ENCODE results near the gene TMEM131. TPM values are rescaled to one million over a fixed set of nuclear protein-coding genes. Genes with fewer than 3 reads are reported as not detected.

The TMEM131 gene
- total and polyA plus RNA-seq, 10 of the 15 experiments (the other 5 are each of a cell fraction or from before 2014, with no cell fraction given) = 6.0 to 48.2 (median 23.2) TPM

GRCh38 chr2:97730245-97730644 is 265.5 kb downstream of the TMEM131 start:
- intact Hi-C loops (cut with micrococcal nuclease; ENCODE audit: unreplicated experiment) = no loop called here
- no peaks in the 10 kb centered on the region for H3K36me3 ChIP-seq (ENCODE audit: control insufficient read depth in 2 of 2, insufficient read depth in 2 of 2, low read length in 1 of 2)
- POLR2A ChIA-PET = interaction anchor here (0.6 kb wide), 1 partner anchor 351 kb away, joined by 5 read pairs; no protein-coding TSS in a partner anchor
- SMC1A ChIA-PET (ENCODE audit: uncharacterized antibody, unreplicated experiment) = interaction anchor here (0.7 to 1.5 kb wide), 2 partner anchors 12 to 31 kb away, joined by 3 to 5 read pairs; no protein-coding TSS in a partner anchor
- H3K4me2 ChIP-seq (ENCODE audit: control insufficient read depth, insufficient read depth) = no peak overlapping the region
- RAD21 ChIA-PET (ENCODE audit: unreplicated experiment) = no interaction called here
- no peak overlapping the region for H2AFZ ChIP-seq (ENCODE audit: control insufficient read depth, low read depth, low read length)
- no TSS peak for BruUV-seq (replicated peaks)
- H3K79me2 ChIP-seq (ENCODE audit: control insufficient read depth, insufficient read depth, low read length) = no peaks in the 10 kb centered on the region
- WGBS (ENCODE audit: insufficient coverage, insufficient replicate concordance, low lambda C conversion rate, missing lambda C conversion rate) = 44% methylated on average over 1 of the region's 1 CpG
- H3K4me1 ChIP-seq (ENCODE audit: control insufficient read depth, insufficient read depth, low read length) = no peaks in the 10 kb centered on the region
- H4K20me1 ChIP-seq (ENCODE audit: control insufficient read depth, insufficient read depth) = no peaks in the 10 kb centered on the region
- H3K4me3 ChIP-seq = no peak overlapping the region
- peaks cover 2% of the 10 kb centered on the region; the same call in 1 of the 3 replicates for H3K9me3 ChIP-seq (replicated peaks; ENCODE audit: control insufficient read depth, insufficient read depth, low read length)
- CTCF ChIA-PET = interaction anchor here (0.7 to 2.1 kb wide), 5 partner anchors 10 to 19 kb away, joined by 3 to 8 read pairs (median 3); no protein-coding TSS in a partner anchor
- H3K27ac ChIP-seq (ENCODE audit: control insufficient read depth, insufficient read depth) = no peak overlapping the region
- no peak overlapping the region for H3K9ac ChIP-seq (ENCODE audit: control insufficient read depth, insufficient read depth, low read length)
- TF ChIP-seq ZBED1 (IDR thresholded peaks at IDR 0.05; ENCODE audit: borderline replicate concordance) (no peak), ZNF217 (IDR thresholded peaks at IDR 0.05) (no peak), NR2F1 (conservative IDR thresholded peaks at IDR 0.05) (no peak), KAT2A (conservative IDR thresholded peaks at IDR 0.05; ENCODE audit: control insufficient read depth, low read depth, low read length) (no peak), IRF3 (IDR thresholded peaks at IDR 0.05) (no peak)
- DNase-seq (ENCODE audit: low read depth, low spot score) (no peak), FAIRE-seq (no peak), ATAC-seq (no peak)
- no peaks in the 10 kb centered on the region for H3K27me3 ChIP-seq (replicated peaks in 1 of 2; ENCODE audit: control insufficient read depth in 2 of 2, insufficient read depth in 2 of 2, low read length in 1 of 2)
- in situ Hi-C loops (cut with MboI) = loop anchor here (10.0 kb wide), 2 partner anchors 655 to 1665 kb away; no protein-coding TSS in a partner anchor

- FAIRE-seq (no peak), ATAC-seq (no peak), DNase-seq (ENCODE audit: low read depth, low spot score) (no peak)
- peaks cover 2% of the 10 kb centered on the region; the same call in 1 of the 3 replicates for H3K9me3 ChIP-seq (replicated peaks; ENCODE audit: control insufficient read depth, insufficient read depth, low read length)
- ChIA-PET POLR2A (no interaction called here), CTCF (interaction anchor here (2.9 kb wide), 1 partner anchor 12 kb away, joined by 8 read pairs; no protein-coding TSS in a partner anchor), SMC1A (ENCODE audit: uncharacterized antibody, unreplicated experiment) (interaction anchor here (0.6 to 1.5 kb wide), 2 partner anchors 18 to 208 kb away, joined by 3 read pairs; no protein-coding TSS in a partner anchor), RAD21 (ENCODE audit: unreplicated experiment) (no interaction called here)
- H3K27me3 ChIP-seq (replicated peaks in 1 of 2; ENCODE audit: control insufficient read depth in 2 of 2, insufficient read depth in 2 of 2, low read length in 1 of 2) = no peaks in the 10 kb centered on the region
- intact Hi-C loops (cut with micrococcal nuclease; ENCODE audit: unreplicated experiment) (no loop called here), in situ Hi-C loops (cut with MboI) (no loop called here)
- H2AFZ ChIP-seq (ENCODE audit: control insufficient read depth, low read depth, low read length) = no peak overlapping the region
- BruUV-seq (replicated peaks) = no TSS peak
- H3K27ac ChIP-seq (ENCODE audit: control insufficient read depth, insufficient read depth) = no peak overlapping the region
- no peak overlapping the region for H3K4me2 ChIP-seq (ENCODE audit: control insufficient read depth, insufficient read depth)
- H3K4me3 ChIP-seq = no peak overlapping the region
- no peaks in the 10 kb centered on the region for H4K20me1 ChIP-seq (ENCODE audit: control insufficient read depth, insufficient read depth)
- H3K4me1 ChIP-seq (ENCODE audit: control insufficient read depth, insufficient read depth, low read length) = no peaks in the 10 kb centered on the region
- no peaks in the 10 kb centered on the region for H3K36me3 ChIP-seq (ENCODE audit: control insufficient read depth in 2 of 2, insufficient read depth in 2 of 2, low read length in 1 of 2)
- H3K79me2 ChIP-seq (ENCODE audit: control insufficient read depth, insufficient read depth, low read length) = no peaks in the 10 kb centered on the region
- H3K9ac ChIP-seq (ENCODE audit: control insufficient read depth, insufficient read depth, low read length) = no peak overlapping the region
- WGBS (ENCODE audit: insufficient coverage, insufficient replicate concordance, low lambda C conversion rate, missing lambda C conversion rate) = 71% methylated on average over 12 of the region's 12 CpGs
- TF ChIP-seq USF2 (IDR thresholded peaks at IDR 0.05; ENCODE audit: borderline replicate concordance, low read depth, low read length) (no peak), IRF3 (IDR thresholded peaks at IDR 0.05) (no peak), SP1 (IDR thresholded peaks at IDR 0.05; ENCODE audit: low read depth, low read length) (no peak), PKNOX1 (IDR thresholded peaks at IDR 0.05) (no peak), NFYA (IDR thresholded peaks at IDR 0.05; ENCODE audit: borderline replicate concordance, low read depth, low read length) (no peak), SPI1 (IDR thresholded peaks at IDR 0.05; ENCODE audit: borderline replicate concordance, insufficient read depth, low read depth, low read length) (no peak), SMAD5 (IDR thresholded peaks at IDR 0.05; ENCODE audit: low read depth) (no peak), HDGF (IDR thresholded peaks at IDR 0.05) (no peak), MYB (IDR thresholded peaks at IDR 0.05; ENCODE audit: borderline replicate concordance, low read depth, low read length) (no peak)
Measured at GRCh38 chr2:97728091-97728731, 267.5 kb downstream of the TMEM131 start.

All from GM12878 (cell line).